SU-DHL-6 (cell line): ENCODE measurements around the gene SLC16A5.

Source experiments
- EZH2phosphoT487 ChIP-seq: fragments of 200-600 bp; sonication (generic), shearing (Covaris generic); conservative IDR thresholded peaks from 2 replicates; pipeline ENCODE4 v1.6.1; 2018; ENCODE audit warnings: mild to moderate bottlenecking, antibody characterized with exemption, low read length, moderate library complexity, mixed read lengths
- TF ChIP-seq, protein P1 (sequence below): fragments of 200-600 bp; sonication (generic); IDR thresholded peaks from one replicate; pipeline ENCODE4 v1.5.1; 2017; ENCODE audit warnings: antibody characterized with exemption, mild to moderate bottlenecking, low read length, moderate library complexity; ENCODE audit not compliant: insufficient read depth, poor library complexity, severe bottlenecking

GRCh38 chr17:75059369-75060345 is 28.1 kb upstream of the SLC16A5 start:
- TF ChIP-seq, protein P1, sequence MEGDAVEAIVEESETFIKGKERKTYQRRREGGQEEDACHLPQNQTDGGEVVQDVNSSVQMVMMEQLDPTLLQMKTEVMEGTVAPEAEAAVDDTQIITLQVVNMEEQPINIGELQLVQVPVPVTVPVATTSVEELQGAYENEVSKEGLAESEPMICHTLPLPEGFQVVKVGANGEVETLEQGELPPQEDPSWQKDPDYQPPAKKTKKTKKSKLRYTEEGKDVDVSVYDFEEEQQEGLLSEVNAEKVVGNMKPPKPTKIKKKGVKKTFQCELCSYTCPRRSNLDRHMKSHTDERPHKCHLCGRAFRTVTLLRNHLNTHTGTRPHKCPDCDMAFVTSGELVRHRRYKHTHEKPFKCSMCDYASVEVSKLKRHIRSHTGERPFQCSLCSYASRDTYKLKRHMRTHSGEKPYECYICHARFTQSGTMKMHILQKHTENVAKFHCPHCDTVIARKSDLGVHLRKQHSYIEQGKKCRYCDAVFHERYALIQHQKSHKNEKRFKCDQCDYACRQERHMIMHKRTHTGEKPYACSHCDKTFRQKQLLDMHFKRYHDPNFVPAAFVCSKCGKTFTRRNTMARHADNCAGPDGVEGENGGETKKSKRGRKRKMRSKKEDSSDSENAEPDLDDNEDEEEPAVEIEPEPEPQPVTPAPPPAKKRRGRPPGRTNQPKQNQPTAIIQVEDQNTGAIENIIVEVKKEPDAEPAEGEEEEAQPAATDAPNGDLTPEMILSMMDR = no peak
- TF ChIP-seq EZH2phosphoT487 = no peak
